B cell (primary cell): Measurements from ENCODE around the gene BBOX1. TPM values are rescaled to one million over a fixed set of nuclear protein-coding genes. Genes with fewer than 3 reads are reported as not detected.

ENCODE experiments used
- ATAC-seq: fragments of 200-7000 bp; cut with Tn5 transposase; one replicate; pipeline ENCODE4 v1.10.0; 2021; ENCODE audit warnings: low read depth, mild to moderate bottlenecking, moderate number of reproducible peaks, moderate library complexity
- CTCF ChIA-PET: fragments of 350-600 bp; sonication (Branson Sonifier 250); formaldehyde crosslinking; loops from one replicate; lab custom pipeline; 2021; ENCODE audit warnings: antibody characterized with exemption, inconsistent platforms; lab: Charles Lee
- POLR2A ChIA-PET: fragments of 350-600 bp; sonication (Branson Sonifier 250); formaldehyde crosslinking; loops from one replicate; lab custom pipeline; 2021; ENCODE audit warnings: antibody characterized with exemption; lab: Charles Lee
- DNase-seq: peaks from one replicate; pipeline ENCODE4 v3.0.0; 2013
- H2AFZ ChIP-seq: 2 replicates; pipeline ENCODE4 v1.6.1; 2012; ENCODE audit warnings: mild to moderate bottlenecking, low read depth, low read length; ENCODE audit not compliant: insufficient read depth, poor library complexity, severe bottlenecking
- H3K27ac ChIP-seq, 2 donors: 1 replicate in 1 of 2; 2 replicates in 1 of 2; pipeline ENCODE4 v1.5.1; 2012 to 2013; ENCODE audit warnings: low read length in 2 of 2, mild to moderate bottlenecking in 2 of 2, moderate library complexity in 1 of 2
- H3K27me3 ChIP-seq, 4 experiments: fragments of 200-600 bp in 1 of 4; sonication (generic) in 1 of 4; replicated peaks in 1 of 4; 1 replicate in 2 of 4; 2 replicates in 2 of 4; pipeline versions ENCODE4 v1.6.1 to v1.7.0; 2013 to 2016; ENCODE audit warnings: low read length in 3 of 4, mild to moderate bottlenecking in 2 of 4, mixed read lengths in 1 of 4, moderate library complexity in 1 of 4; ENCODE audit not compliant: insufficient read depth in 4 of 4, control insufficient read depth in 3 of 4; ENCODE audit errors: control extremely low read depth in 1 of 4
- H3K36me3 ChIP-seq, 2 experiments: replicated peaks in 1 of 2; 1 replicate in 1 of 2; 2 replicates in 1 of 2; pipeline versions ENCODE4 v1.6.1 to v1.7.1; 2013; ENCODE audit warnings: low read length in 1 of 2; ENCODE audit not compliant: insufficient read depth in 2 of 2, control insufficient read depth in 1 of 2; ENCODE audit errors: control extremely low read depth in 1 of 2, extremely low read depth in 1 of 2
- H3K4me1 ChIP-seq, 2 donors: fragments of 200-600 bp in 1 of 2; sonication (generic) in 1 of 2; 1 replicate in 1 of 2; 2 replicates in 1 of 2; pipeline versions ENCODE4 v1.5.1 to v1.6.1; 2013 to 2017; ENCODE audit warnings: low read length in 2 of 2; ENCODE audit not compliant: control insufficient read depth in 2 of 2, insufficient read depth in 2 of 2
- H3K4me2 ChIP-seq: replicated peaks from 2 replicates; pipeline ENCODE3; 2012; ENCODE audit warnings: mild to moderate bottlenecking, low read depth, low read length; ENCODE audit not compliant: poor library complexity, severe bottlenecking
- H3K4me3 ChIP-seq, 5 experiments: fragments of 200-600 bp in 1 of 5; sonication (generic) in 1 of 5; 1 replicate in 3 of 5; 2 replicates in 2 of 5; pipeline versions ENCODE4 v1.5.1 to v1.7.0; 2011 to 2016; ENCODE audit warnings: low read length in 4 of 5, mild to moderate bottlenecking in 4 of 5, low read depth in 2 of 5, control low read depth in 1 of 5, moderate library complexity in 1 of 5; ENCODE audit not compliant: insufficient read depth in 1 of 5; ENCODE audit errors: control extremely low read depth in 1 of 5, extremely low read depth in 1 of 5
- H3K79me2 ChIP-seq: fragments of 200-600 bp; sonication (generic); one replicate; pipeline ENCODE4 v1.6.0; 2016; ENCODE audit warnings: low read length; ENCODE audit not compliant: control insufficient read depth, insufficient read depth
- H3K9ac ChIP-seq: fragments of 200-600 bp; sonication (generic); 2 replicates; pipeline ENCODE4 v1.6.1; 2017; ENCODE audit warnings: mild to moderate bottlenecking, low read length, moderate library complexity
- H3K9me3 ChIP-seq, 3 donors: one replicate each; pipeline versions ENCODE4 v1.6.1 to v1.7.1; 2013; ENCODE audit warnings: low read length in 2 of 3; ENCODE audit not compliant: control insufficient read depth in 2 of 3, insufficient read depth in 1 of 3; ENCODE audit errors: control extremely low read depth in 1 of 3
- H4K20me1 ChIP-seq: 2 replicates; pipeline ENCODE4 v1.6.0; 2012; ENCODE audit warnings: mild to moderate bottlenecking, low read length; ENCODE audit not compliant: insufficient read depth, control insufficient read depth, poor library complexity, severe bottlenecking
- H3K27ac Mint-ChIP-seq: one replicate; pipeline ENCODE4 v1.8.0; 2021; ENCODE audit warnings: mixed read lengths
- H3K27me3 Mint-ChIP-seq: one replicate; pipeline ENCODE4 v1.8.0; 2021; ENCODE audit warnings: mixed read lengths
- H3K4me1 Mint-ChIP-seq: one replicate; pipeline ENCODE4 v1.8.0; 2021; ENCODE audit warnings: mixed read lengths
- H3K4me3 Mint-ChIP-seq: one replicate; pipeline ENCODE4 v1.8.0; 2021; ENCODE audit warnings: mixed read lengths
- H3K9me3 Mint-ChIP-seq: one replicate; pipeline ENCODE4 v1.8.0; 2022; ENCODE audit warnings: mixed read lengths; ENCODE audit not compliant: insufficient read depth
- EZH2 ChIP-seq: IDR thresholded peaks from 2 replicates; pipeline ENCODE4 v1.6.1; 2012; ENCODE audit warnings: borderline replicate concordance, low read depth, mild to moderate bottlenecking, moderate library complexity, low read length; ENCODE audit not compliant: insufficient read depth, poor library complexity, severe bottlenecking
- WGBS: methylation state at CpG from one replicate; pipeline ENCODE4 v1.1.5; 2013; ENCODE audit warnings: missing lambda C conversion rate; ENCODE audit not compliant: insufficient coverage; 5-methylcytosine and 5-hydroxymethylcytosine counted together
- intact Hi-C: fragments of 100-400 bp; cut with micrococcal nuclease; formaldehyde crosslinking; loops from one replicate; pipeline ENCODE4 v1.10.0; 2022
- polyA plus RNA-seq: library from polyadenylated mRNA; depleted of rRNA; stranded (reverse); fragments of >200 nt; gene quantifications from 2 replicates; pipeline ENCODE4 v1.2.3, GENCODE V29; 2012
- total RNA-seq, 2 donors: library from RNA; stranded (reverse); fragments of 120-200 nt in 1 of 2; gene quantifications; 1 replicate in 1 of 2; 2 replicates in 1 of 2; pipeline versions ENCODE4 v1.2.3 to v1.2.4, GENCODE V29; 2013 to 2022
- TF ChIP-seq, protein P1 (sequence below): fragments of 200-600 bp; IDR thresholded peaks from one replicate; pipeline ENCODE4 v1.8.0; 2022; ENCODE audit warnings: antibody characterized with exemption, mild to moderate bottlenecking

BBOX1 gene
- total and polyA plus RNA-seq, 2 donors (not counting 1 experiment from before 2014, with no cell fraction given): not detected

GRCh38 chr11:27046956-27047355 is 6.3 kb downstream of the BBOX1 start:
- Mint-ChIP-seq H3K4me1 (no peaks in the 10 kb centered on the region), H3K4me3 (no peak overlapping the region), H3K27me3 (no peaks in the 10 kb centered on the region), H3K27ac (no peak overlapping the region), H3K9me3 (peaks cover 7% of the 10 kb centered on the region)
- TF ChIP-seq EZH2: no peak
- TF ChIP-seq, protein P1, sequence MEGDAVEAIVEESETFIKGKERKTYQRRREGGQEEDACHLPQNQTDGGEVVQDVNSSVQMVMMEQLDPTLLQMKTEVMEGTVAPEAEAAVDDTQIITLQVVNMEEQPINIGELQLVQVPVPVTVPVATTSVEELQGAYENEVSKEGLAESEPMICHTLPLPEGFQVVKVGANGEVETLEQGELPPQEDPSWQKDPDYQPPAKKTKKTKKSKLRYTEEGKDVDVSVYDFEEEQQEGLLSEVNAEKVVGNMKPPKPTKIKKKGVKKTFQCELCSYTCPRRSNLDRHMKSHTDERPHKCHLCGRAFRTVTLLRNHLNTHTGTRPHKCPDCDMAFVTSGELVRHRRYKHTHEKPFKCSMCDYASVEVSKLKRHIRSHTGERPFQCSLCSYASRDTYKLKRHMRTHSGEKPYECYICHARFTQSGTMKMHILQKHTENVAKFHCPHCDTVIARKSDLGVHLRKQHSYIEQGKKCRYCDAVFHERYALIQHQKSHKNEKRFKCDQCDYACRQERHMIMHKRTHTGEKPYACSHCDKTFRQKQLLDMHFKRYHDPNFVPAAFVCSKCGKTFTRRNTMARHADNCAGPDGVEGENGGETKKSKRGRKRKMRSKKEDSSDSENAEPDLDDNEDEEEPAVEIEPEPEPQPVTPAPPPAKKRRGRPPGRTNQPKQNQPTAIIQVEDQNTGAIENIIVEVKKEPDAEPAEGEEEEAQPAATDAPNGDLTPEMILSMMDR: no peak
- Histone ChIP-seq H3K27ac (no peak overlapping the region), H3K9me3 (peaks cover 0 to 2% (median 0%) of the 10 kb centered on the region in 3 donors), H3K4me3 (no peak overlapping the region), H3K79me2 (no peaks in the 10 kb centered on the region), H2AFZ (no peak overlapping the region), H3K36me3 (no peaks in the 10 kb centered on the region), H3K4me2 (no peak overlapping the region), H3K27me3 (no peaks in the 10 kb centered on the region), H4K20me1 (no peaks in the 10 kb centered on the region), H3K4me1 (no peaks in the 10 kb centered on the region), H3K9ac (no peak overlapping the region)
- DNase-seq: no peak
- ChIA-PET POLR2A (no interaction called here), CTCF (no interaction called here)
- intact Hi-C loops: no loop called here
- no CpG with 5 or more reads among the region's 2 CpGs for WGBS
- no peak for ATAC-seq

DNA sequence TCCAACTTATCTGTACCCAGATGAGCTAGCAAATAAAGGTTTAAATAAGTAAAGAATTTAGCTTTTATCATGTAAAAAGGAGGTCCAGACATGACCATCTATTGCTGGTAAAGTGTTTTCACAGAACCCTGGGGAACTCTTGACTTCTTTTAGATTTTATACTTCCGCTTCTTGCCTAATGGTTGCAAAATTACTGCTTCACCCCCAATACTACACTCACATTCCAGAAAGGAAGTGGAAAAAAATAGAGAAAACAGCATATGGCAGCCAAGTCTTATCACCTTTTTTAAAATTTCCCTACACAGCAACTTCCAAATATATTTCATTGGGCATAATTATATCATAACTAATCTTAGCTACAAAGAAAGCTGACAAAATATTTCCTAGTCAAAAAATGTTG is 12.1 kb downstream of the BBOX1 start:
- H3K4me1 ChIP-seq: no peaks in the 10 kb centered on the region
- no peaks in the 10 kb centered on the region for H3K27me3 Mint-ChIP-seq
- DNase-seq (no peak), ATAC-seq (no peak)
- H3K36me3 ChIP-seq: no peaks in the 10 kb centered on the region
- ChIA-PET POLR2A (no interaction called here), CTCF (no interaction called here)
- intact Hi-C loops: no loop called here
- no peaks in the 10 kb centered on the region for H4K20me1 ChIP-seq
- H3K4me2 ChIP-seq: no peak overlapping the region
- no peaks in the 10 kb centered on the region for H3K27me3 ChIP-seq
- no peaks in the 10 kb centered on the region for H3K4me1 Mint-ChIP-seq
- H3K4me3 Mint-ChIP-seq: no peak overlapping the region
- WGBS: no CpG with 5 or more reads among the region's 1 CpG
- no peak overlapping the region for H2AFZ ChIP-seq
- H3K9me3 ChIP-seq: peaks cover 0 to 2% (median 0%) of the 10 kb centered on the region in 3 donors
- TF ChIP-seq, protein P1: no peak
- no peak for TF ChIP-seq EZH2
- H3K27ac ChIP-seq: no peak overlapping the region
- no peak overlapping the region for H3K9ac ChIP-seq
- H3K79me2 ChIP-seq: no peaks in the 10 kb centered on the region
- no peak overlapping the region for H3K4me3 ChIP-seq
- H3K9me3 Mint-ChIP-seq: peaks cover 5% of the 10 kb centered on the region
- no peak overlapping the region for H3K27ac Mint-ChIP-seq
